ENCODE measurements around the gene TNXB.
"Not testable (repeated sequence)": the region's sequence is repeated elsewhere in the genome, so short reads cannot be mapped to it uniquely, and the experiment has no call there.

Gene TNXB

GRCh38 chr6:32002546-32003268, 106.4 kb downstream of the TNXB start:
- not testable (repeated sequence) for DNase-seq, ATAC-seq

- DNase-seq, ATAC-seq: not testable (repeated sequence)
Measured at GRCh38 chr6:31996385-31996784, 112.8 kb downstream of the TNXB start.

DNA sequence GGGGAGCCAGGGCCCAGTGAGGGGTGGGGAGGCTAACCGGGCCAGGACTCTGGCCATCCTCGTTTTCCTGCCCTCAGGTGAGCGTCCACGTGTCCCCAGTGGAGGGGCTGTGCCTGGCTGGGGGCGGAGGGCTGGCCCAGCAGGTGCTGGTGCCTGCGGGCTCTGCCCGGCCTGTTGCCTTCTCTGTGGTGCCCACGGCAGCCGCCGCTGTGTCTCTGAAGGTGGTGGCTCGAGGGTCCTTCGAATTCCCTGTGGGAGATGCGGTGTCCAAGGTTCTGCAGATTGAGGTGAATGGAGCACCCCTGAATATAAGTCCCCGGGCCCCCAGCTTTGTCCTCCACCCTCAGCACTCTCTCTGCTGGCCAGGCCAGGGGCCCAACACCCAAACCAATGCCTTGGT, 114.7 kb downstream of the TNXB start:
- not testable (repeated sequence) for ATAC-seq, DNase-seq

Measured in stimulated activated naive CD8-positive, alpha-beta T cell treated with anti-CD3 and anti-CD28 coated beads, Interleukin-15, Interleukin-2, amounts not matched to agents 100 U/mL and 50 U/mL, for 24 hours (primary cell).